GM23248 (cell line): ENCODE measurements around the gene SZT2.

Source experiments
- EZH2 ChIP-seq: fragments of 200-600 bp; sonication (generic); IDR thresholded peaks from 2 replicates; pipeline ENCODE4 v1.6.1; 2018; ENCODE audit warnings: antibody characterized with exemption, mild to moderate bottlenecking; ENCODE audit not compliant: insufficient read depth, poor library complexity, severe bottlenecking
- EZH2phosphoT487 ChIP-seq: fragments of 200-600 bp; sonication (generic); IDR thresholded peaks from 2 replicates; pipeline ENCODE4 v1.6.1; 2018; ENCODE audit warnings: antibody characterized with exemption, moderate library complexity, mild to moderate bottlenecking, low read depth; ENCODE audit not compliant: insufficient read depth

- TF ChIP-seq EZH2 (no peak), EZH2phosphoT487 (no peak)
Observed at GRCh38 chr1:43460988-43461693, 71.4 kb downstream of the SZT2 start.
